Upper lobe of left lung (tissue), 6 donors: Measurements from ENCODE around the gene STON1. TPM values are rescaled to one million over a fixed set of nuclear protein-coding genes. Genes with fewer than 3 reads are reported as not detected.

ENCODE experiments used
- ATAC-seq, 2 donors: fragments of 200-7000 bp; cut with Tn5 transposase; one replicate each; pipeline ENCODE4 v1.9.1; 2022; ENCODE audit warnings: mild to moderate bottlenecking in 2 of 2, moderate library complexity in 2 of 2; ENCODE audit not compliant: low FRiP score in 2 of 2
- DNase-seq, 2 donors: peaks; one replicate each; pipeline ENCODE4 v3.0.0-alpha.2; 2019 to 2020
- H3K27ac ChIP-seq, 4 donors: fragments of 200-600 bp; sonication (generic); one replicate each; pipeline ENCODE4 v1.5.1; 2016 to 2019
- H3K27me3 ChIP-seq, 4 donors: fragments of 200-600 bp; sonication (generic); one replicate each; pipeline ENCODE4 v1.5.1; 2017 to 2019
- H3K36me3 ChIP-seq, 4 donors: fragments of 200-600 bp; sonication (generic); one replicate each; pipeline ENCODE4 v1.5.1; 2016 to 2019
- H3K4me1 ChIP-seq, 4 donors: fragments of 200-600 bp; sonication (generic); one replicate each; pipeline ENCODE4 v1.5.1; 2018 to 2019
- H3K4me3 ChIP-seq, 4 donors: fragments of 200-600 bp; sonication (generic); one replicate each; pipeline ENCODE4 v1.5.1; 2017 to 2019; ENCODE audit warnings: mild to moderate bottlenecking in 2 of 4, moderate library complexity in 1 of 4
- H3K9me3 ChIP-seq, 4 donors: fragments of 200-600 bp; sonication (generic); one replicate each; pipeline ENCODE4 v1.5.1; 2018 to 2019
- EP300 ChIP-seq, 4 donors: sonication (generic); formaldehyde crosslinking; IDR thresholded peaks; one replicate each; pipeline ENCODE4 v1.5.1; 2017; ENCODE audit warnings: antibody characterized with exemption in 4 of 4, control low read depth in 2 of 4
- POLR2A ChIP-seq, 4 donors: fragments of 450-650 bp; IDR thresholded peaks; one replicate each; pipeline ENCODE4 v1.5.1; 2016 to 2017; ENCODE audit warnings: antibody characterized with exemption in 4 of 4, mild to moderate bottlenecking in 2 of 4
- POLR2AphosphoS5 ChIP-seq, 2 donors: sonication (generic); formaldehyde crosslinking; IDR thresholded peaks; one replicate each; pipeline ENCODE4 v1.5.1; 2017; ENCODE audit warnings: antibody characterized with exemption in 2 of 2
- WGBS, 2 donors: methylation state at CpG; one replicate each; pipeline ENCODE4 v1.1.5; 2017 to 2018; 5-methylcytosine and 5-hydroxymethylcytosine counted together
- total RNA-seq, 6 donors: library from RNA; depleted of rRNA in 4 of 6; stranded (reverse); fragments of >200 nt in 4 of 6; gene quantifications; one replicate each; pipeline versions ENCODE4 v1.1.0 to v1.2.1, GENCODE V29; 2016 to 2021
- TF ChIP-seq, protein P1 (sequence below), 6 experiments: fragments of 450-650 bp in 4 of 6; fragments of 200-600 bp in 2 of 6; sonication (generic) in 2 of 6; IDR thresholded peaks; one replicate each; pipeline ENCODE4 v1.5.1; 2016 to 2019; ENCODE audit warnings: antibody characterized with exemption in 6 of 6
- donor health status: DM: no; HTN: no; CAD: no; lungs with moderate emphysema.
- donor health status: DM: no; HTN: yes; CAD: no; lungs with severe emphysema.

Gene STON1
- total RNA-seq, 6 donors from 2014 or later, result 13.2 to 27.0 (median 20.0) TPM

DNA sequence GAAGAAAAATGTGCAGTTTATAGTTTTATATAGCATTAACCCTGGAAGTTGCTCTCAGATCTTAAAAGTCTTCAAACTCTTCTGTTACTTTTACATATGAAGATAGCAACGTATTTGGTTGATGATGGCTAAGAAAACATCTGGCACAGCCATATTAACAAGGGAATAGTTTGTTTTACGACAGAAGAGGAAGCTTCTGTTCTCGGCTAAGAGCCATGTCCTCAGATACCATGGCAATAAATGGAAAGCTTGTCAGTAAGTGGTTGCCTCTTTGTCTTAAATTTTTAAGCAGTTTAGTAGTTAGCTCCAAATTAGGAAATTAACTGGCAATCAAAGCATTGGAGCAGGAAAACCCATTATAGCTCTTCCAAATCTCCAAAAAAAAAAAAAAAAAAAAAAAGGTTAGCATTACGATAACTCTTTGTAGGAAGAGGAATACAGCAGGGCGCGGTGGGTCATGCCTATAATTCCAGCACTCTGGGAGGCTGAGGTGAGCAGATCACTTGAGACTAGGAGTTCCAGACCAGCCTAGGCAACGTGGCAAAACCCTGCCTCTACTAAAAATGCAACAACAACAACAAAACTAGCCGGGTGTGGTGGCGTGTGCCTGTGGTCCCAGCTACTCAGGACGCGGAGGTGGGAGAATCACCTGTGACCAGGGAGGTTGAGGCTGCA lies 4.5 kb upstream of the STON1 start:
- WGBS, 2 donors, result 80 to 85% methylated on average over 11 of the region's 11 CpGs
- H3K27me3 ChIP-seq, result no peaks in the 10 kb centered on the region
- H3K36me3 ChIP-seq, result peaks cover 0 to 14% (median 5%) of the 10 kb centered on the region in 4 donors
- H3K4me3 ChIP-seq, result no peak overlapping the region
- no peaks in the 10 kb centered on the region for H3K9me3 ChIP-seq
- DNase-seq (no peak), ATAC-seq (no peak)
- peaks cover 6 to 14% (median 10%) of the 10 kb centered on the region in 4 donors for H3K4me1 ChIP-seq
- TF ChIP-seq POLR2AphosphoS5 (IDR thresholded peaks at IDR 0.05) (no peak), EP300 (IDR thresholded peaks at IDR 0.05) (no peak), POLR2A (IDR thresholded peaks at IDR 0.05) (no peak)
- TF ChIP-seq, protein P1, sequence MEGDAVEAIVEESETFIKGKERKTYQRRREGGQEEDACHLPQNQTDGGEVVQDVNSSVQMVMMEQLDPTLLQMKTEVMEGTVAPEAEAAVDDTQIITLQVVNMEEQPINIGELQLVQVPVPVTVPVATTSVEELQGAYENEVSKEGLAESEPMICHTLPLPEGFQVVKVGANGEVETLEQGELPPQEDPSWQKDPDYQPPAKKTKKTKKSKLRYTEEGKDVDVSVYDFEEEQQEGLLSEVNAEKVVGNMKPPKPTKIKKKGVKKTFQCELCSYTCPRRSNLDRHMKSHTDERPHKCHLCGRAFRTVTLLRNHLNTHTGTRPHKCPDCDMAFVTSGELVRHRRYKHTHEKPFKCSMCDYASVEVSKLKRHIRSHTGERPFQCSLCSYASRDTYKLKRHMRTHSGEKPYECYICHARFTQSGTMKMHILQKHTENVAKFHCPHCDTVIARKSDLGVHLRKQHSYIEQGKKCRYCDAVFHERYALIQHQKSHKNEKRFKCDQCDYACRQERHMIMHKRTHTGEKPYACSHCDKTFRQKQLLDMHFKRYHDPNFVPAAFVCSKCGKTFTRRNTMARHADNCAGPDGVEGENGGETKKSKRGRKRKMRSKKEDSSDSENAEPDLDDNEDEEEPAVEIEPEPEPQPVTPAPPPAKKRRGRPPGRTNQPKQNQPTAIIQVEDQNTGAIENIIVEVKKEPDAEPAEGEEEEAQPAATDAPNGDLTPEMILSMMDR (IDR thresholded peaks at IDR 0.05), result no peak
- peak overlapping the region in 3 of 4 donors; percentile 10 to 52 (median 46) for H3K27ac ChIP-seq

DNA sequence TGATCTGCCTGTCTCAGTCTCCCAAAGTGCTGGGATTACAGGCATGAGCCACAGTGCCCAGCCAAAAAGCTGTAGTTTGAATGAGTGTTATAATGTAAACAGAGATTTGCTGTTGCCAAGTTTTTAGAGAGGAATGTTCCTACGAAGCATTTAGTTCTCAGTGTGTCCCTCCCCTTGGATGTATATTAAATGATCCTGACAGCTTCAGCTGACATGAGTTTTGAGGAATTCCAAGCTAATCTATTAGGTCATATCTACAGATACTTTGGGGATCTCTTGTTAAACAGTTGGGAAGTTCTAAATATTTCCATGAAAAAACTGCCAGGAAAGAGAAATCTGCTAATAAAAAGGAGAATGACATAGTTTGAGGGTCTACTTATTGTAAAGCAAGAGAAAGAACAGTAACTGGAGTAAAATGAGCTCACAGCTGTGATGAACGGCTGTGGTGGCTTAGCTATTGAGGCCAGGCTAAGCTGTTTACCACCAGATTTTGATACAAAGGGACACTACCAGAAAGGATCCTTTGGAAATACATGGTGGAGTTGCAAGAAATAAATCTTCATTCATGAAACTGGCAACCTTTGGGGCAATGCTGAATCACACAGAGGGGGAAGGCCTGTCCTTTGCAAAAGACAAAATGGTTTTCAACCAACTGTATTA lies 2.6 kb upstream of the STON1 start:
- DNase-seq, result no peak
- WGBS, 2 donors, result 44 to 50% methylated on average over 2 of the region's 2 CpGs
- no peak overlapping the region for H3K4me3 ChIP-seq
- H3K27me3 ChIP-seq, result no peaks in the 10 kb centered on the region
- no peaks in the 10 kb centered on the region for H3K36me3 ChIP-seq
- ATAC-seq, result no peak
- H3K27ac ChIP-seq, result peak overlapping the region in 1 of 4 donors; percentile 14
- peaks cover 8 to 25% (median 13%) of the 10 kb centered on the region in 4 donors for H3K4me1 ChIP-seq
- TF ChIP-seq EP300 (IDR thresholded peaks at IDR 0.05) (no peak), POLR2A (IDR thresholded peaks at IDR 0.05) (no peak), POLR2AphosphoS5 (IDR thresholded peaks at IDR 0.05) (no peak)
- TF ChIP-seq, protein P1 (IDR thresholded peaks at IDR 0.05), result no peak
- no peaks in the 10 kb centered on the region for H3K9me3 ChIP-seq

DNA sequence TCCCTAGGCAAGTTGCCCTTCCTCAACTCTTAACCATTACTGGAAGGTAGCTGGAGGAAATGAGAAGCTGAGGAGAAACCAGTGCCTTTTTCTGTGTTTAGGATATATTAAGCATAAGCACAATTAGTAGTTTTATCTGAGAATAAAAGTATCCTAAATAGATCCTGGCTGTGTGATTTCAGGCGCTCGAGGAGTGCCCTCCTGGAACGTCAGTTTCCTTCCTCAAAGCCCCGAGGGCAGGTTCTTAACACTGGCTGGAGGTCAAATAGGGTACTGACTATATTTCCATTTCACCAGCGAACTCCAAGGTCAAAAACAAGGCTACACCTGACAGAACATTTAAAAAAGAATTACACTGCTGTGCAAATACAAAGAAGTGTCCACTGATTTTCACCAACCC lies 1.5 kb upstream of the STON1 start:
- Histone ChIP-seq H3K9me3 (no peaks in the 10 kb centered on the region), H3K4me1 (peaks cover 8 to 25% (median 14%) of the 10 kb centered on the region in 4 donors), H3K36me3 (no peaks in the 10 kb centered on the region), H3K27me3 (no peaks in the 10 kb centered on the region), H3K4me3 (peak overlapping the region in 1 of 4 donors; percentile 86), H3K27ac (peak overlapping the region in 2 of 4 donors; percentile 34 to 85)
- TF ChIP-seq POLR2A (IDR thresholded peaks at IDR 0.05), result no peak
- TF ChIP-seq POLR2AphosphoS5 (IDR thresholded peaks at IDR 0.05), result no peak
- TF ChIP-seq, protein P1 (IDR thresholded peaks at IDR 0.05), result no peak
- no peak for TF ChIP-seq EP300 (IDR thresholded peaks at IDR 0.05)
- DNase-seq (no peak), ATAC-seq (no peak)
- 78 to 88% methylated on average over 5 of the region's 5 CpGs for WGBS, 2 donors

DNA sequence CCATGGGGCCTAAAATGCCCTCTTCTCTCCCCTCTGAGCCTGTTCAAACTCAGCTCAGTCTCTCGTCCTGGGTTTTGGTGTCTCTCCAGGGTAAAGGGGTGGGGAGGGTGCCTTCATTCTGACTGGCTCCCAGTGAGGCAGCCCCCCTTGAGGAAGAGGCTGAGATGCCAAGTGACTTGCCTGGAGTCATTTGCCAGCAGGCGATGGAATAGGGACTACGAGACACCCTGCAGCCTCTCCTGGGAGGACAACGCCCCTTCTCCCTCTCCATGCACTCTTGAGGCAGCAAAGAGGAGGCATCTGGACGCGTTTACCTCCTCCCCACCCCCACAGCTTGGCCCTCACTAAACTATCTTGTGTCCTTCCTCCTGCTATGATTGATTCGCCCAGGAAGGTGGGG lies 760 bp upstream of the STON1 start:
- H3K27ac ChIP-seq, result peak overlapping the region in 2 of 4 donors; percentile 85 to 91
- H3K27me3 ChIP-seq, result no peaks in the 10 kb centered on the region
- H3K4me1 ChIP-seq, result peaks cover 8 to 25% (median 14%) of the 10 kb centered on the region in 4 donors
- WGBS, 2 donors, result 36 to 44% methylated on average over 6 to 7 of the region's 7 CpGs
- H3K36me3 ChIP-seq, result no peaks in the 10 kb centered on the region
- no peak for DNase-seq
- no peaks in the 10 kb centered on the region for H3K9me3 ChIP-seq
- H3K4me3 ChIP-seq, result peak overlapping the region in 3 of 4 donors; percentile 66 to 86 (median 83)
- peak in 1 of 2 donors; percentile 59 for ATAC-seq
- TF ChIP-seq, protein P1 (IDR thresholded peaks at IDR 0.05), result no peak
- TF ChIP-seq POLR2A (IDR thresholded peaks at IDR 0.05), result peak in 1 of 4 donors; percentile 16
- no peak for TF ChIP-seq POLR2AphosphoS5 (IDR thresholded peaks at IDR 0.05)
- TF ChIP-seq EP300 (IDR thresholded peaks at IDR 0.05), result no peak
